Measurements from ENCODE around the gene IFNL4.
"Not testable (repeated sequence)": the region's sequence is repeated elsewhere in the genome, so short reads cannot be mapped to it uniquely, and the experiment has no call there.

IFNL4 gene

GRCh38 chr19:39248806-39249205 lies at the start of gene IFNL4:
Gene IFNL4, minus strand, starts transcription at chr19:39248856.
- no peak for DNase-seq

- peak; percentile 58 for DNase-seq
These were observed 49.4 kb upstream of the IFNL4 start for GRCh38 chr19:39297931-39298634.

- no peak for DNase-seq
These were observed 48.2 kb upstream of the IFNL4 start for GRCh38 chr19:39296906-39297305.

GRCh38 chr19:39296055-39296645 lies 47.5 kb upstream of the IFNL4 start, which contains the start of gene IFNL1:
Gene IFNL1, plus strand, starts transcription at chr19:39296407. Its CDS starts 15 bp downstream, at chr19:39296422.
- DNase-seq: no peak

GRCh38 chr19:39293394-39293793 lies 44.7 kb upstream of the IFNL4 start:
- DNase-seq: no peak

GRCh38 chr19:39284032-39284431 lies 35.4 kb upstream of the IFNL4 start:
- DNase-seq: no peak

- no peak for DNase-seq
These were observed 33.4 kb upstream of the IFNL4 start for GRCh38 chr19:39282021-39282420.

GRCh38 chr19:39277598-39277997 lies 28.9 kb upstream of the IFNL4 start:
- no peak for DNase-seq

GRCh38 chr19:39276740-39277139 lies 28.1 kb upstream of the IFNL4 start:
- no peak for DNase-seq

GRCh38 chr19:39275578-39275977 lies 26.9 kb upstream of the IFNL4 start:
- no peak for DNase-seq

GRCh38 chr19:39273859-39274258 lies 25.2 kb upstream of the IFNL4 start:
- not testable (repeated sequence) for DNase-seq

- no peak for DNase-seq
These were observed 21.6 kb upstream of the IFNL4 start for GRCh38 chr19:39270036-39270871.

GRCh38 chr19:39269369-39269768 lies 20.7 kb upstream of the IFNL4 start:
- DNase-seq: not testable (repeated sequence)

- not testable (repeated sequence) for DNase-seq
These were observed 20.0 kb upstream of the IFNL4 start for GRCh38 chr19:39268531-39269223.

GRCh38 chr19:39268085-39268484 lies 19.4 kb upstream of the IFNL4 start, which contains the start of gene IFNL2:
Gene IFNL2, plus strand, starts transcription at chr19:39268396. Its CDS starts 173 bp downstream, at chr19:39268569.
- DNase-seq: not testable (repeated sequence)

- DNase-seq: no peak
These were observed 16.8 kb upstream of the IFNL4 start for GRCh38 chr19:39265321-39265916.

- no peak for DNase-seq
These were observed 15.9 kb upstream of the IFNL4 start for GRCh38 chr19:39264306-39265290.

GRCh38 chr19:39263912-39264305 lies 15.3 kb upstream of the IFNL4 start:
- DNase-seq: no peak

GRCh38 chr19:39262496-39262895 lies 13.8 kb upstream of the IFNL4 start:
- no peak for DNase-seq

- DNase-seq: no peak
These were observed 13.0 kb upstream of the IFNL4 start for GRCh38 chr19:39261704-39262103.

GRCh38 chr19:39257227-39257626 lies 8.6 kb upstream of the IFNL4 start:
- DNase-seq: no peak
